HepG2 (cell line): ENCODE results near the gene NUP107. TPM values are rescaled to one million over a fixed set of nuclear protein-coding genes. Genes with fewer than 3 reads are reported as not detected.

ENCODE experiments used
- FOXO1 ChIP-seq: sonication (generic); formaldehyde crosslinking; IDR thresholded peaks from 2 replicates; pipeline ENCODE4 v1.4.0; 2020; ENCODE audit warnings: missing genetic modification reagents
- GABPB1 ChIP-seq: IDR thresholded peaks from 2 replicates; pipeline ENCODE4 v1.6.1; 2016; ENCODE audit warnings: mild to moderate bottlenecking, missing genetic modification reagents, moderate library complexity, missing compliant biosample characterization
- HNF1B ChIP-seq: sonication (generic); formaldehyde crosslinking; IDR thresholded peaks from 2 replicates; pipeline ENCODE4 v1.5.1; 2020; ENCODE audit warnings: mild to moderate bottlenecking, moderate library complexity, missing genetic modification reagents
- MATR3 ChIP-seq: sonication (generic); formaldehyde crosslinking; IDR thresholded peaks from 2 replicates; pipeline ENCODE4 v1.4.0; 2020; ENCODE audit warnings: missing genetic modification reagents
- MYNN ChIP-seq: sonication (generic); formaldehyde crosslinking; IDR thresholded peaks from 2 replicates; pipeline ENCODE4 v1.4.0; 2020; ENCODE audit warnings: mild to moderate bottlenecking, low read depth, missing genetic modification reagents
- POLR2G ChIP-seq: fragments of 200-400 bp; formaldehyde crosslinking; IDR thresholded peaks from 2 replicates; pipeline ENCODE4 v1.6.1; 2018; ENCODE audit warnings: mild to moderate bottlenecking, low read depth, low read length, moderate library complexity
- REST ChIP-seq, 2 experiments: IDR thresholded peaks; 2 replicates each; pipeline ENCODE4 v1.6.1; 2011 to 2012; ENCODE audit warnings: low read length in 2 of 2, borderline replicate concordance in 1 of 2, low read depth in 1 of 2, mild to moderate bottlenecking in 1 of 2, moderate library complexity in 1 of 2
- SKI ChIP-seq: fragments of 450-650 bp; IDR thresholded peaks from one replicate; pipeline ENCODE4 v1.6.1; 2018; ENCODE audit warnings: mild to moderate bottlenecking; ENCODE audit not compliant: partially characterized antibody
- ZFP37 ChIP-seq: sonication (generic); formaldehyde crosslinking; IDR thresholded peaks from 2 replicates; pipeline ENCODE4 v1.4.0; 2020; ENCODE audit warnings: missing genetic modification reagents, borderline replicate concordance
- ZKSCAN1 ChIP-seq: fragments of 150-350 bp; IDR thresholded peaks from 2 replicates; pipeline ENCODE4 v1.6.1; 2014; ENCODE audit warnings: low read length
- ZMAT3 ChIP-seq: sonication (generic); formaldehyde crosslinking; conservative IDR thresholded peaks from 2 replicates; pipeline ENCODE4 v1.7.0; 2021; ENCODE audit warnings: missing genetic modification reagents
- ZNF672 ChIP-seq: sonication (generic); formaldehyde crosslinking; IDR thresholded peaks from 2 replicates; pipeline ENCODE4 v1.8.1; 2022; ENCODE audit warnings: missing genetic modification reagents
- ZNF772 ChIP-seq: sonication (generic); formaldehyde crosslinking; IDR thresholded peaks from 2 replicates; pipeline ENCODE4 v1.5.0; 2020; ENCODE audit warnings: mild to moderate bottlenecking, missing genetic modification reagents
- polyA plus RNA-seq, 8 experiments: library from polyadenylated mRNA; depleted of rRNA in 3 of 8; stranded (reverse) in 7 of 8; unstranded in 1 of 8; fragments of >200 nt; fragmentation: Illumina TruSeq in 4 of 8; extraction: Trizol in 4 of 8; gene quantifications; 2 replicates each; pipeline versions ENCODE4 v1.2.1 to v1.2.3, GENCODE V29; 2011 to 2016; ENCODE audit warnings: low read depth in 4 of 8, missing spikeins in 1 of 8, mixed read lengths in 1 of 8; ENCODE audit not compliant: insufficient read depth in 1 of 8
- total RNA-seq, 5 experiments: library from RNA; depleted of rRNA; stranded (reverse); fragments of >200 nt; fragmentation: Illumina TruSeq; extraction: Trizol; gene quantifications; 2 replicates each; pipeline ENCODE4 v1.2.3, GENCODE V29; 2016; ENCODE audit warnings: low read depth in 1 of 5
- TF ChIP-seq, protein P1 (sequence below): sonication (generic); formaldehyde crosslinking; IDR thresholded peaks from 2 replicates; pipeline ENCODE4 v1.5.1; 2020; ENCODE audit warnings: missing genetic modification reagents, mild to moderate bottlenecking, borderline replicate concordance
- TF ChIP-seq, protein P2 (sequence below), 2 experiments: sonication (generic) in 1 of 2; formaldehyde crosslinking in 1 of 2; IDR thresholded peaks; 2 replicates each; pipeline versions ENCODE4 v1.4.0 to v1.6.1; 2016 to 2020; ENCODE audit warnings: borderline replicate concordance in 1 of 2, low read depth in 1 of 2, mild to moderate bottlenecking in 1 of 2, missing genetic modification reagents in 1 of 2

Gene NUP107
- total and polyA plus RNA-seq, 2 of the 13 experiments (the other 11 are each of a cell fraction or from before 2014, with no cell fraction given): 54.7 to 100 TPM

DNA sequence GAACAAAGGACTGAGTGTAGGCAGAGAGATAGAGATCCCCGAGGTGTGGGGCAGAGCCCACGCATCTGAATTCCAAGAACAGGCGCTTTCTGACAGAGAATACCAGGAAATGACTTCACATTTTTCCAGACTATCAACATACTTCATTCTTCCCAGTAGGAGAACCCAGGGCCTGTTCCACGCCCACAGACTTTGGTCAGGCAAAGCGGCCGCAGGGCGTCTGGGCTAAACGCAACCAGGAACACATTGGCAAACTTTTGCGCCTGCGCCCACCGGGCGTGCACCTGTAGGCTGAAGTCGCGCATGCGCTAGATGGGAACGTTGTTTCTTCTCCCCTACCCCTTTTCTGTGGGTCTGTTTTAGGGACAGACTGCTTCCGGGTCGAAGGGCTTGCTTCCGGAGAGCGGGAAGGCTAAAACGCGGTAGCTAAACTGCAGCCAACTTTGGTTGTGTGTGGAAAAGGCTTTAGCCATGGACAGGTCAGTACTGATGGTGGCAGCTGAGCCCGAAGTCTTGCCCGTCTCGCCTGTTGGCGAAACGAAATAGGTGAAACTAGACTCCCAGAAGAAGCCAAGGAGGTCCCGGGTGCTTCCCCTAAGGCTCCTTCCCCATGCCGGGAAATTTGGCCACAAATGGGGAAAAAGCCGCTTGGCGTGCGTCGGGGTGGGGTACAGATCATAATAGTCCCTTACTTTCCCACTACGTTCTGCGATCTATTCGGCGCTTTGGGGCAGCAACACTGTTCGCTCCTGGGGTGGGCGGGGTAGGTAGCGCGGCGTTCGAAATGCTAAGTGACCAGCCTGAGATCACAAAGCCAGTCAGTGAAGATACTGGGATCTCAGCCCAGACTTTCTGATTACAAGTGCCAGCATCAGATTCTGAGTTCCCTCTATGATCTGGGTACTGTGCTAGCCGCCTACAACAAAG lies at the start of gene NUP107 (continued):
- TF ChIP-seq REST (IDR thresholded peaks at IDR 0.05; ENCODE audit: borderline replicate concordance in 1 of 2, low read depth in 1 of 2, low read length in 2 of 2) (peak in 1 of 2 experiments; percentile 32; a peak in 1 of 4 replicates), ZNF672 (no peak), MATR3 (no peak), GABPB1 (CRISPR knock-in tag) (peak; percentile 100), POLR2G (peak; percentile 86), ZMAT3 (CRISPR knock-in tag) (peak; percentile 71; the same call in 1 of the 2 replicates), ZNF772 (CRISPR knock-in tag) (peak; percentile 81), HNF1B (peak; percentile 96), MYNN (CRISPR knock-in tag) (no peak), ZKSCAN1 (peak; percentile 72), SKI (peak; percentile 78), ZFP37 (0 out of 2 replicates have a peak, but pooled peaks have one; percentile 60), FOXO1 (peak; percentile 56; the same call in 1 of the 2 replicates)
- TF ChIP-seq, protein P1, sequence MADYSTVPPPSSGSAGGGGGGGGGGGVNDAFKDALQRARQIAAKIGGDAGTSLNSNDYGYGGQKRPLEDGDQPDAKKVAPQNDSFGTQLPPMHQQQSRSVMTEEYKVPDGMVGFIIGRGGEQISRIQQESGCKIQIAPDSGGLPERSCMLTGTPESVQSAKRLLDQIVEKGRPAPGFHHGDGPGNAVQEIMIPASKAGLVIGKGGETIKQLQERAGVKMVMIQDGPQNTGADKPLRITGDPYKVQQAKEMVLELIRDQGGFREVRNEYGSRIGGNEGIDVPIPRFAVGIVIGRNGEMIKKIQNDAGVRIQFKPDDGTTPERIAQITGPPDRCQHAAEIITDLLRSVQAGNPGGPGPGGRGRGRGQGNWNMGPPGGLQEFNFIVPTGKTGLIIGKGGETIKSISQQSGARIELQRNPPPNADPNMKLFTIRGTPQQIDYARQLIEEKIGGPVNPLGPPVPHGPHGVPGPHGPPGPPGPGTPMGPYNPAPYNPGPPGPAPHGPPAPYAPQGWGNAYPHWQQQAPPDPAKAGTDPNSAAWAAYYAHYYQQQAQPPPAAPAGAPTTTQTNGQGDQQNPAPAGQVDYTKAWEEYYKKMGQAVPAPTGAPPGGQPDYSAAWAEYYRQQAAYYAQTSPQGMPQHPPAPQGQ: 0 out of 2 replicates have a peak, but pooled peaks have one; percentile 32
- TF ChIP-seq, protein P2, sequence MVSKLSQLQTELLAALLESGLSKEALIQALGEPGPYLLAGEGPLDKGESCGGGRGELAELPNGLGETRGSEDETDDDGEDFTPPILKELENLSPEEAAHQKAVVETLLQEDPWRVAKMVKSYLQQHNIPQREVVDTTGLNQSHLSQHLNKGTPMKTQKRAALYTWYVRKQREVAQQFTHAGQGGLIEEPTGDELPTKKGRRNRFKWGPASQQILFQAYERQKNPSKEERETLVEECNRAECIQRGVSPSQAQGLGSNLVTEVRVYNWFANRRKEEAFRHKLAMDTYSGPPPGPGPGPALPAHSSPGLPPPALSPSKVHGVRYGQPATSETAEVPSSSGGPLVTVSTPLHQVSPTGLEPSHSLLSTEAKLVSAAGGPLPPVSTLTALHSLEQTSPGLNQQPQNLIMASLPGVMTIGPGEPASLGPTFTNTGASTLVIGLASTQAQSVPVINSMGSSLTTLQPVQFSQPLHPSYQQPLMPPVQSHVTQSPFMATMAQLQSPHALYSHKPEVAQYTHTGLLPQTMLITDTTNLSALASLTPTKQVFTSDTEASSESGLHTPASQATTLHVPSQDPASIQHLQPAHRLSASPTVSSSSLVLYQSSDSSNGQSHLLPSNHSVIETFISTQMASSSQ (IDR thresholded peaks at IDR 0.05; ENCODE audit: low read depth): peak; percentile 40; the same call in 1 of the 2 replicates
- TF ChIP-seq, protein P2 (CRISPR knock-in tag; IDR thresholded peaks at IDR 0.05; ENCODE audit: borderline replicate concordance): peak; percentile 62; the same call in 1 of the 2 replicates
